IPS-20b (cell line): ENCODE measurements around the gene TRMT6.

ENCODE experiments used
- H3K27ac ChIP-seq: one replicate; pipeline ENCODE4 v1.5.1; 2013; ENCODE audit warnings: low read length
- H3K27me3 ChIP-seq: 2 replicates; pipeline ENCODE4 v1.6.1; 2013; ENCODE audit warnings: mild to moderate bottlenecking, low read length, inconsistent platforms; ENCODE audit not compliant: insufficient read depth
- H3K36me3 ChIP-seq: 2 replicates; pipeline ENCODE4 v1.6.1; 2013; ENCODE audit warnings: low read depth, mild to moderate bottlenecking, inconsistent platforms, low read length, moderate library complexity; ENCODE audit not compliant: insufficient read depth
- H3K4me1 ChIP-seq: 2 replicates; pipeline ENCODE4 v1.6.1; 2013; ENCODE audit warnings: mild to moderate bottlenecking, control low read depth, inconsistent platforms, low read length, moderate library complexity; ENCODE audit not compliant: insufficient read depth
- H3K4me3 ChIP-seq: 2 replicates; pipeline ENCODE4 v1.5.1; 2013; ENCODE audit warnings: mild to moderate bottlenecking, low read length, inconsistent platforms
- H3K9ac ChIP-seq: 2 replicates; pipeline ENCODE4 v1.6.1; 2013; ENCODE audit warnings: low read depth, mild to moderate bottlenecking, inconsistent platforms, low read length, moderate library complexity
- H3K9me3 ChIP-seq: 2 replicates; pipeline ENCODE4 v1.6.1; 2013; ENCODE audit warnings: mild to moderate bottlenecking, low read depth, low read length, inconsistent platforms; ENCODE audit not compliant: insufficient read depth

The TRMT6 gene

GRCh38 chr20:5920581-5920980, 29.8 kb downstream of the TRMT6 start:
- no peak overlapping the region for H3K9ac ChIP-seq
- peaks cover 12% of the 10 kb centered on the region for H3K4me1 ChIP-seq
- H3K27me3 ChIP-seq, result no peaks in the 10 kb centered on the region
- H3K4me3 ChIP-seq, result no peak overlapping the region
- H3K36me3 ChIP-seq, result no peaks in the 10 kb centered on the region
- H3K27ac ChIP-seq, result no peak overlapping the region
- no peaks in the 10 kb centered on the region for H3K9me3 ChIP-seq

DNA sequence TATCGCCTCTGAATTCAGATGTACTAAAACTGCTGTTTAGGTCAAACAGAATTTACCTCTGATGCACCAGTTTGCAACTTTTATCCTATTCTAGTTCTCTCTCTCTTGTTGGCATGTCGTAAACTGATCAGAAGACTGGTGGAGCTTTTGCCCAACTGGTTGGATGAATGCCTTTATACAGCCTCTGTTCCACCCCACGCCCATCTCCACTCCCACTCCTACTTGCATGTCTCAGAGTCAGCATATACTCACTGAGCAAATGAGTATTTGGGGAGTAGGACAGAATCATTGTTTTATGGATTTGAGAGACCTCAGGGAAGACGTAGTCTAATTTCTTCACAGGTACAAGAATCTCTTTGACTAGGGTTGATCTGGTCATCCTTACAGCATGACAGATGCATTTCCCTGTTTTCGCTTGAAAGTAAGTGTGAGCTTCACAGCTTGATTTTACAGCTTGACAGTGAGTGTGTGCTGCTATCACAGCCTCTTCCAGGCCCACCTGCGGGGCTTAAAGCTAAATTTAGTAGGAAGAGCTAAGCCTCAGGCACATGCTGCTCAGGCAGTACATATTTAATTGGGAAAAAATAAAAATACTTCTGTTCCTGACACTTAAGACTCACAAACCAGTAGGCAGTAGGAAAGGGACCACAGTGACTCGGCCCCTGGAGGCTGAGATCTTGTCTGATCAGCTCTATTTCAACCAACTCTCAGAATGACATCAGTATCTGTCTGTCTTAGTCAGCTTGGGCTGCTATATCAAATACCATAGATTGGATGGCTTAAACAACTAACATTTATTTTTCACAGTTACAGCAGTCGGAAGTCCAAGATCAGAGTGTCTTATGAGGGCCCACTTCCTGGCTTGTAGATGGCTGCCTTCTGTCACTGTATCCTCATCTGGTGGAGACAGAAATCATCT, 30.4 kb downstream of the TRMT6 start:
- H3K4me1 ChIP-seq, result peaks cover 12% of the 10 kb centered on the region
- H3K27ac ChIP-seq, result no peak overlapping the region
- no peak overlapping the region for H3K4me3 ChIP-seq
- no peaks in the 10 kb centered on the region for H3K9me3 ChIP-seq
- H3K9ac ChIP-seq, result no peak overlapping the region
- H3K27me3 ChIP-seq, result no peaks in the 10 kb centered on the region
- H3K36me3 ChIP-seq, result no peaks in the 10 kb centered on the region

DNA sequence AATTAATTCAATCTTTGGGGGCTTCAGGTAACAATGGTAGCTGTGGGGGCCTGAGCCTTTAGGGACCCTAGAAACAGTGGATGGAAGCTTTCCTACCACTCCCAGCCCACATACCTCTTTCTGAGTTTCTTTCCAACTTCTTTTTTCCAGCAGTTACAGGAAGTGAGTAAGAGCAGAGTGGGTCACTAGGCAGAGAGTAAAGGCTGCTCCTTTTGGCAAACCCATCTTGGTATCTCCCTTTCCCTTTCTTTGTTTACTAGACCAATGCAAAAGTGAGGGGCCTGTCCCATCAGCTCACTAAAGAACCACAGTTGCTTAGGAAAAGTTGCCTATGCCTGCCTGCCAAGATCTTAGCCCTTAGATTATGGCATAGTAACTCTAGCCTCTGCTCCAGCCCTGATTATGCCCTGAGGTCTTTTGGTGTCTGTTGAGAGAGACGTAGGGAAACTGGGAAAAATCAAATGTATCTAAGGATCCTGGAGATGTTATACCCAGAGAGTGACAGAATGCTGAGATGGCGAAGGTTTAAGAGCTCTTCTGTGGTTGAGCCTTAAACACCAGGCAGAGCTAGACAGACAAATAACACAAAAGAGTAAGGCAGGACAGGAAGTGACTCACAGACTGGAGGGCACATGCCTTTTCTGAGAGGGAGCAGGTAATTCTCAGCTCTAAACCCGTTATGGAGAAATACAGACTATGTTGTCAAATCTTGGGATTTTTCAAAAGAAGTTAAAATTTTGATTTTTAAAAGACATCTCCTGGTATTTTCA, 31.3 kb downstream of the TRMT6 start:
- Histone ChIP-seq H3K4me3 (no peak overlapping the region), H3K27ac (no peak overlapping the region), H3K9ac (no peak overlapping the region; the same call in 1 of the 2 replicates)

GRCh38 chr20:5914859-5915258, 35.5 kb downstream of the TRMT6 start:
- Histone ChIP-seq H3K9ac (no peak overlapping the region), H3K4me3 (no peak overlapping the region), H3K27ac (no peak overlapping the region), H3K27me3 (peaks cover 12% of the 10 kb centered on the region), H3K4me1 (peaks cover 14% of the 10 kb centered on the region), H3K36me3 (no peaks in the 10 kb centered on the region), H3K9me3 (no peaks in the 10 kb centered on the region)

More for the DNA sequence above, 31.3 kb downstream of the TRMT6 start:
- no peaks in the 10 kb centered on the region for H3K36me3 ChIP-seq
- H3K4me1 ChIP-seq, result peaks cover 12% of the 10 kb centered on the region
- H3K9me3 ChIP-seq, result no peaks in the 10 kb centered on the region
- H3K27me3 ChIP-seq, result no peaks in the 10 kb centered on the region

DNA sequence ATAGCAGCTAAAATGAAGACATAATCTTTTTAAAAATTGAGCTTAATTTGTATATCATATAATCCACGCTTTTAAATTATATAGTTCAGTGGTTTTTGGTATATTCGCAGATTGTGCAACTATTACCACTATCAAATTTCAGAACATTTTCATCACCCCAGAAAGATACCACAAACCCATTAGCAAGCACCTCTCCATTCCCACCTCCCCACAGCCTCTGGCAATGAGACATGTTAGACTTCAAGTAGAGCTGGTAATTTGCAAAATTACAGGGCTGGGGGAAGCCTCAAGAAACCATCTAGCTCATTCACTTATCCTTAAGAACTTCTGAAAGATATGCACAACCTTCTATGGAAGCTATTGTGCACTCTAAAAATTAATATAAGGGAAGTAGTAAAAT, 37.2 kb downstream of the TRMT6 start:
- no peaks in the 10 kb centered on the region for H3K36me3 ChIP-seq
- no peaks in the 10 kb centered on the region for H3K9me3 ChIP-seq
- no peak overlapping the region for H3K27ac ChIP-seq
- peaks cover 4% of the 10 kb centered on the region; the same call in 1 of the 2 replicates for H3K4me1 ChIP-seq
- no peak overlapping the region for H3K4me3 ChIP-seq
- H3K27me3 ChIP-seq, result peaks cover 12% of the 10 kb centered on the region
- no peak overlapping the region for H3K9ac ChIP-seq

- H3K27me3 ChIP-seq, result peaks cover 12% of the 10 kb centered on the region
- no peaks in the 10 kb centered on the region for H3K9me3 ChIP-seq
- peaks cover 4% of the 10 kb centered on the region; the same call in 1 of the 2 replicates for H3K4me1 ChIP-seq
- H3K36me3 ChIP-seq, result no peaks in the 10 kb centered on the region
- no peak overlapping the region for H3K9ac ChIP-seq
- H3K4me3 ChIP-seq, result peak overlapping the region; percentile 83; the same call in 1 of the 2 replicates
- no peak overlapping the region for H3K27ac ChIP-seq
Measured at GRCh38 chr20:5910186-5910585, 40.1 kb downstream of the TRMT6 start.

GRCh38 chr20:5908981-5909380, 41.4 kb downstream of the TRMT6 start:
- Histone ChIP-seq H3K36me3 (no peaks in the 10 kb centered on the region), H3K27me3 (peaks cover 12% of the 10 kb centered on the region), H3K9me3 (no peaks in the 10 kb centered on the region), H3K9ac (no peak overlapping the region), H3K4me3 (no peak overlapping the region), H3K27ac (no peak overlapping the region), H3K4me1 (peaks cover 4% of the 10 kb centered on the region; the same call in 1 of the 2 replicates)

GRCh38 chr20:5900908-5901307, 49.4 kb downstream of the TRMT6 start:
- H3K27ac ChIP-seq, result no peak overlapping the region
- no peaks in the 10 kb centered on the region for H3K36me3 ChIP-seq
- no peak overlapping the region for H3K4me3 ChIP-seq
- H3K9ac ChIP-seq, result no peak overlapping the region
- no peaks in the 10 kb centered on the region for H3K4me1 ChIP-seq
- H3K27me3 ChIP-seq, result 0 out of 2 replicates have a peak, but pooled peaks cover 5% of the 10 kb centered on the region
- H3K9me3 ChIP-seq, result no peaks in the 10 kb centered on the region

- Histone ChIP-seq H3K9ac (no peak overlapping the region), H3K36me3 (no peaks in the 10 kb centered on the region), H3K4me3 (no peak overlapping the region), H3K27ac (no peak overlapping the region), H3K27me3 (0 out of 2 replicates have a peak, but pooled peaks cover 5% of the 10 kb centered on the region), H3K4me1 (no peaks in the 10 kb centered on the region), H3K9me3 (no peaks in the 10 kb centered on the region)
Measured at GRCh38 chr20:5899444-5899843, 50.9 kb downstream of the TRMT6 start.

DNA sequence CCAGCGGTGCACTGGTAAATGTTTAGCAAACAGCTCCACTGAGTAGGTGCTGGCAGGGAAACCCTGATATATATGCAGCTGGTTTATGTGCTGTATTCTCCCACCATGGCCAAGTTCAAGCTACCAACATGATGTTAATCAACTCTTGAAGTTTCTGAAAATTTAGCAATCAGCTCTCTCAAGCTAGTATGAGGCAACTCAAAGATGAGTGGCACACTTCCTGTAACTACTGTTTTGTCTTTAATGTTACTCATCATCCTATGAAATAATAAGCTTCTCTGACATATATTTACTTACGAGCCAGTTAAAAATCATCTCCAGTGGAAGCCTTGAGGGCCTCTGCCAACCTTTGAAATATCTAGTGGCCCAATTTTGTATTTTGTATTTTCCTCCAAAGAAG, 54.7 kb downstream of the TRMT6 start:
- Histone ChIP-seq H3K4me1 (no peaks in the 10 kb centered on the region), H3K27me3 (0 out of 2 replicates have a peak, but pooled peaks cover 5% of the 10 kb centered on the region), H3K27ac (no peak overlapping the region), H3K4me3 (no peak overlapping the region), H3K9ac (no peak overlapping the region), H3K9me3 (no peaks in the 10 kb centered on the region), H3K36me3 (no peaks in the 10 kb centered on the region)

GRCh38 chr20:5893621-5894020, 56.7 kb downstream of the TRMT6 start:
- Histone ChIP-seq H3K4me3 (no peak overlapping the region), H3K36me3 (no peaks in the 10 kb centered on the region), H3K9me3 (no peaks in the 10 kb centered on the region), H3K9ac (no peak overlapping the region), H3K27me3 (0 out of 2 replicates have a peak, but pooled peaks cover 5% of the 10 kb centered on the region), H3K27ac (no peak overlapping the region), H3K4me1 (no peaks in the 10 kb centered on the region)
